ENCODE results near the gene PRKN.

PRKN gene

GRCh38 chr6:162670345-162670744 lies 57.2 kb downstream of the PRKN start:
- ChIA-PET CTCF (no interaction called here), POLR2A (no interaction called here)

DNA sequence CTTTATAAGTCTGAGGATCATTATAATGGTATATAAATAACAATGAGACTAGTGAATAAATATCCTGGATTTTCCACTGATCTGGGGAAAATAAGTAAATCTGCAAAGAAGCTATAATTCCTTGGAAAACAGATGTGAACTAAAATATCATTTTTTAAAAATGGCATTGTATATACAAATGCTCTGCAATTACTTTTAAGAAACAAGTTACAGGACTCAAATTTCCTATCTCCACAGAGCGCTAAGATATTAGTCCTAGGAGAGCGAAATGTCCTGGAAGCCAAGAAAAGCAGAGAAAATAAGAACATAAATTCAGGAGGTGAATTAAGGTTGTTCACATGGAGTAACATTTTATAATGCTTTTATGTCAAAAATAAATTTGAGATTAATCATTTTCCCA lies 61.3 kb downstream of the PRKN start:
- Histone ChIP-seq H3K4me1 (ENCODE audit: control insufficient read depth, insufficient read depth, low read length) (no peaks in the 10 kb centered on the region), H3K36me3 (ENCODE audit: control insufficient read depth in 2 of 2, insufficient read depth in 1 of 2, low read length in 2 of 2) (no peaks in the 10 kb centered on the region), H3K9me3 (ENCODE audit: control insufficient read depth, insufficient read depth, low read depth, low read length) (no peaks in the 10 kb centered on the region), H3K27ac (ENCODE audit: extremely low read depth, low read depth, low read length) (no peak overlapping the region), H3K4me3 (ENCODE audit: low read depth, low read length) (no peak overlapping the region)
- ChIA-PET CTCF (no interaction called here), POLR2A (no interaction called here)
- TF ChIP-seq ZNF624 (tag by site-specific recombination; IDR thresholded peaks at IDR 0.05) (no peak), ZNF785 (tag by site-specific recombination; IDR thresholded peaks at IDR 0.05) (no peak), ZNF548 (tag by site-specific recombination; IDR thresholded peaks at IDR 0.05) (no peak), ZNF169 (tag by site-specific recombination; IDR thresholded peaks at IDR 0.05) (no peak), ZNF791 (tag by site-specific recombination; IDR thresholded peaks at IDR 0.05) (no peak), SP3 (tag by site-specific recombination; IDR thresholded peaks at IDR 0.05) (no peak), ZSCAN23 (tag by site-specific recombination; IDR thresholded peaks at IDR 0.05) (no peak), ZBTB10 (tag by site-specific recombination; IDR thresholded peaks at IDR 0.05) (no peak), GFI1B (tag by site-specific recombination; IDR thresholded peaks at IDR 0.05) (no peak)

More at GRCh38 chr6:162670345-162670744, 57.2 kb downstream of the PRKN start:
- TF ChIP-seq ZNF169 (tag by site-specific recombination; IDR thresholded peaks at IDR 0.05): no peak
- no peak for TF ChIP-seq ZNF521 (tag by site-specific recombination; IDR thresholded peaks at IDR 0.05)
- TF ChIP-seq FEZF1 (tag by site-specific recombination; IDR thresholded peaks at IDR 0.05): no peak
- TF ChIP-seq KLF8 (tag by site-specific recombination; IDR thresholded peaks at IDR 0.05): no peak
- TF ChIP-seq ZFHX2 (tag by site-specific recombination; conservative IDR thresholded peaks at IDR 0.05): no peak
- no peak for TF ChIP-seq PRDM1 (tag by site-specific recombination; IDR thresholded peaks at IDR 0.05)
- TF ChIP-seq KLF10 (tag by site-specific recombination; IDR thresholded peaks at IDR 0.05): no peak
- H3K9me3 ChIP-seq (ENCODE audit: control insufficient read depth, insufficient read depth, low read depth, low read length): no peaks in the 10 kb centered on the region
- H3K27ac ChIP-seq (ENCODE audit: extremely low read depth, low read depth, low read length): no peak overlapping the region
- H3K36me3 ChIP-seq (ENCODE audit: control insufficient read depth in 2 of 2, insufficient read depth in 1 of 2, low read length in 2 of 2): no peaks in the 10 kb centered on the region
- no peaks in the 10 kb centered on the region for H3K4me1 ChIP-seq (ENCODE audit: control insufficient read depth, insufficient read depth, low read length)
- no peak overlapping the region for H3K4me3 ChIP-seq (ENCODE audit: low read depth, low read length)

- CTCF ChIA-PET: no interaction called here
- TF ChIP-seq SCRT2 (tag by site-specific recombination; IDR thresholded peaks at IDR 0.05) (peak; percentile 23; the same call in 1 of the 2 replicates), YY1 (tag by site-specific recombination; IDR thresholded peaks at IDR 0.05) (no peak)
- POLR2A ChIA-PET: no interaction called here
- Histone ChIP-seq H3K27ac (ENCODE audit: extremely low read depth, low read depth, low read length) (no peak overlapping the region), H3K4me3 (ENCODE audit: low read depth, low read length) (no peak overlapping the region), H3K36me3 (ENCODE audit: control insufficient read depth in 2 of 2, insufficient read depth in 1 of 2, low read length in 2 of 2) (no peaks in the 10 kb centered on the region), H3K4me1 (ENCODE audit: control insufficient read depth, insufficient read depth, low read length) (no peaks in the 10 kb centered on the region), H3K9me3 (ENCODE audit: control insufficient read depth, insufficient read depth, low read depth, low read length) (no peaks in the 10 kb centered on the region)
Observed at GRCh38 chr6:162653808-162654207, 73.8 kb downstream of the PRKN start.

GRCh38 chr6:162651505-162651904 lies 76.1 kb downstream of the PRKN start:
- Histone ChIP-seq H3K9me3 (ENCODE audit: control insufficient read depth, insufficient read depth, low read depth, low read length) (no peaks in the 10 kb centered on the region), H3K36me3 (ENCODE audit: control insufficient read depth in 2 of 2, insufficient read depth in 1 of 2, low read length in 2 of 2) (no peaks in the 10 kb centered on the region), H3K4me3 (ENCODE audit: low read depth, low read length) (no peak overlapping the region), H3K4me1 (ENCODE audit: control insufficient read depth, insufficient read depth, low read length) (no peaks in the 10 kb centered on the region), H3K27ac (ENCODE audit: extremely low read depth, low read depth, low read length) (no peak overlapping the region)
- ChIA-PET CTCF (interaction anchor here (0.6 kb wide), 1 partner anchor 24 kb away, joined by 4 read pairs; no protein-coding TSS in a partner anchor), POLR2A (no interaction called here)
- TF ChIP-seq ZNF701 (tag by site-specific recombination; IDR thresholded peaks at IDR 0.05) (no peak), ZNF391 (tag by site-specific recombination; IDR thresholded peaks at IDR 0.05; ENCODE audit: borderline replicate concordance, low read depth) (no peak), OVOL3 (tag by site-specific recombination; IDR thresholded peaks at IDR 0.05) (no peak), PATZ1 (tag by site-specific recombination; IDR thresholded peaks at IDR 0.05) (no peak), ZNF202 (tag by site-specific recombination; IDR thresholded peaks at IDR 0.05; ENCODE audit: borderline replicate concordance) (no peak), ZNF596 (tag by site-specific recombination; IDR thresholded peaks at IDR 0.05) (no peak), ZNF544 (tag by site-specific recombination; IDR thresholded peaks at IDR 0.05) (no peak), ZFHX2 (tag by site-specific recombination; conservative IDR thresholded peaks at IDR 0.05) (no peak)
- TF ChIP-seq, protein P1, sequence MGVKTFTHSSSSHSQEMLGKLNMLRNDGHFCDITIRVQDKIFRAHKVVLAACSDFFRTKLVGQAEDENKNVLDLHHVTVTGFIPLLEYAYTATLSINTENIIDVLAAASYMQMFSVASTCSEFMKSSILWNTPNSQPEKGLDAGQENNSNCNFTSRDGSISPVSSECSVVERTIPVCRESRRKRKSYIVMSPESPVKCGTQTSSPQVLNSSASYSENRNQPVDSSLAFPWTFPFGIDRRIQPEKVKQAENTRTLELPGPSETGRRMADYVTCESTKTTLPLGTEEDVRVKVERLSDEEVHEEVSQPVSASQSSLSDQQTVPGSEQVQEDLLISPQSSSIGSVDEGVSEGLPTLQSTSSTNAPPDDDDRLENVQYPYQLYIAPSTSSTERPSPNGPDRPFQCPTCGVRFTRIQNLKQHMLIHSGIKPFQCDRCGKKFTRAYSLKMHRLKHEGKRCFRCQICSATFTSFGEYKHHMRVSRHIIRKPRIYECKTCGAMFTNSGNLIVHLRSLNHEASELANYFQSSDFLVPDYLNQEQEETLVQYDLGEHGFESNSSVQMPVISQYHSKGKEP (tag by site-specific recombination; IDR thresholded peaks at IDR 0.05): no peak
